GM19193 (cell line): ENCODE results near the gene ZBTB38.

ENCODE experiments used
- POLR2A ChIP-seq: IDR thresholded peaks from 4 replicates; pipeline ENCODE4 v1.6.1; 2011; ENCODE audit not compliant: insufficient read depth, insufficient read length; ENCODE audit errors: extremely low read depth

The ZBTB38 gene

DNA sequence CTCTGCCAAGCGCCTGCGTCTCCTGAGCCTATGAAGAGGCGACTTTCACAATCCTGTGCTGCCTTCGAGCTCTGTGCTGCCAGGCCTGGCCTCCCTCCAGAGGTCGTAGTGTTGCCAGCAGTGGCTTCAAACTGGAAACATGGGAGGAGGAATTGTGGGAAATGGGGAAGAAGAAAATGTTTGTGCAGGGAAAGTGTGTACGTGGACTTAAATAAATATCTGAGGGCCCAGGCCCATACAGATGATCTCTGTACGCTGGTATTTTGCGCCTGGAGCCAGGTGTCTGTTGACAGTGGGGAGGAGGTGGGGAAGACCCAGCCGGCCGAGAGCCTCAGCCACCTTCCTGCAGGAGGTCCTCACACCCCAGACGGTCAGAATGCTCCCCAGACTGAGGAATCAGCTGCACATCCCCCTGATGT is 44.6 kb downstream of the ZBTB38 start:
- no peak for TF ChIP-seq POLR2A

DNA sequence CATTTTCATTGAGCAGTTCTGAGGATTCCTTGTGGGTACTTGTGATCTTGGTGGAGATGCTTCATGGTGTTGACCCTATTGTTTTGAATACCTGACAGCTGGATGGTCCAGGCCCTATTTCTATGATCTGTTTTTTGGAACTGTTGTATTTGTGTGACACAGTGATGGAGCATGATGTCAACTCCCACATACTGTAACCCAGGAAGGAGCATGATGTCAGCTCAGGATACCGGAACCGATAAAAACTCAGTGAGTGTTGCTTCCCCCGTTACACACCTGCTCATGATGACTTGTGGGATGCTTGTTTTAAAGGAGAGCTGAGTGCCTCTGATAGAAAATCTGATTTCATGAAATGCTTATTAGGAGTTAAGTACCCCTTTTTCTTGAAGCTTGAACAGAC is 45.1 kb downstream of the ZBTB38 start:
- no peak for TF ChIP-seq POLR2A

DNA sequence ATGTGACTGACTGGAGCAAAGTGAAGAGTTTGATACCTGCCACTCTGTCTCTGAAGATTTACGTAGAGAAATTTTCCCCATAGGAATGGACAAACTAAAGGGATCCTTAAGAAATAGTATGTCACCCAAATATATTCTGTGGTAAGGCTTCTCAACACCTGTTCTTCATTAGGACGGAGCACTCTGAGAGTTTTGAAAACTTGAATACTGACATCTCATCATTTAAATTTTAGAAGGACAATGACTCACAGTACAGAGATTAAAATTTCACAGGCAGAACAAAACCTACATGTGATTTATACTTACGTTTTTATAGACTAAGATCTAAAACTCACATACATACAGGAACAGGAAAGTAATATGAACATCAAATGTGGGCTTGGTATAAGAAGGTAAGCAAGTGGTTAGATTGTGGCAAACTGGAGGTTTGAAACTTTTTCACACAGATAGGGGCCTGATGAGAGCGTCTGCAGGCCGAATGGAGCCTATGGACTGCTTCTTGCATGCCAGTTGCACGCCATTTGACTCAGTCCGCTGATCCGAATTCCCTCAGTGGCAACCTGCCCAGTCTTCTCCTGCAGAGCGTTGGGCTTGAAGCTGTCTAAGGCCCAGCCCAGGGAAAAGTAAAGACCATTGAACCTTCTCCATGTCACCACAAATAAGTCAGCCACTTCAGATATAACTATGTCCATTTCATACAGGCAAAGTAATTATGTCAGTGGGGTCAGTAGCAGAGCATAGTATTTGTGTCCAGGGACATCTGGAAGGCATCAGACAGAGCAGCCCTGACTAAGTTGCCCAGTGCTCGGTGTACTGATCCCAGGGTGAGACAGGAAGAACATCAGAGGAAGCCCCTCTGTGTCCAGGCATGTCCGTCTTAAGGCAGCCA is 45.7 kb downstream of the ZBTB38 start:
- no peak for TF ChIP-seq POLR2A

DNA sequence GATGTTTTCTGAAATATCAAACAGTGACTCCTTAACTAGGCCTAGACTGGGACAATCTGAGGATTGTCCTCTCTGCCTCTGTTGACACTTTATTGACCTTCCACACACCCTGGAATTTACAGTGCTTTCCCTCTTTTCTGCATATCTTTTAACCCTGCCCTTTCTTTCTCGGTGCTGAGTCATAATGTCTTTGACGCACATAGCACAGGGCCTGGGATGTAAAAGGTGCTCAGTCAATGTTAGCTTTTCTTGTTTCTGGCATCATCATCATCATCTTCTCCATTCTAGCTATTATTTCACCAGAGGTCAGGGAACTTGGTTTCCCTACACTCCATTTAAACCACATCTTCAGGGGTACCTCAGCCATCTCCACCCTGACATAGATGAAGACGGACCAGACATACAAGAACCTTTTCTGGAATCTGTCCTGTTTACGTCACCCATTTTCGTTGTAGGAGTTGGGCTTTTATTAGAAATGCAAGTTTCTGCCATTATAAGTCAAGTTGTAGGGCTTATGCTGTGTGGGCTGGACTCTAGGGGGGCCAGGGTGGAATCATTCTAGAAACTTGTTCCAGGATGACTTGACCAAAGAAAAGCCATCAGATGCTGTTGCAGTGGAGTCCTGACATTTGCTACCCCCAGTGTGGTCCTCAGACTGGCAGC is 46.6 kb downstream of the ZBTB38 start:
- TF ChIP-seq POLR2A: no peak

DNA sequence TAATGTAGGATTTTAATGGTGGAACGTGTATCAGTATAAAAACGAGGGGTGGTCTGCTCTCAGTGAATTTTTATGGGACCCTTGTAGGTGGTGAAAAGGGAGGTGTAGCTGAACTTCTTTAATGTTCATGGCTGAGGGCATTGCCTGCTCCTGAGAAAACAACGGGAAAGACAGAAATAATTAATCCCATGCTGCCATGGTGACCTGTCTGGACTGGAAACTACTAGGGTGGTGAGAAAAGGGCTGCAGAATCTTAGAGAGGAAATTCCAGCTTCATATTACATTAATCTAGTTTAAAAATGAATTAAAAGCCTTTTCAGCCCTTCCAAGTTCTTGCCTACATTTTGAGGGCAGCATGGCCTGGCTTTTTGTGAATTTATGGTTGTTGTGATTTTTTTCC is 47.6 kb downstream of the ZBTB38 start:
- TF ChIP-seq POLR2A: no peak
